Fibroblast of lung (primary cell): ENCODE results near the gene FHIP2A. TPM values are rescaled to one million over a fixed set of nuclear protein-coding genes. Genes with fewer than 3 reads are reported as not detected.
A peak's percentile ranks its signal among the peaks of the same experiment; 100 is the strongest.

Source experiments
- DNase-seq, 2 donors: peaks; one replicate each; pipeline versions ENCODE4 v3.0.0 to v3.0.0-alpha.2; 2010; ENCODE audit warnings: low read depth in 2 of 2
- H2AFZ ChIP-seq: 2 replicates; pipeline ENCODE4 v1.5.1; 2012; ENCODE audit warnings: low read length, control low read depth, inconsistent platforms
- H3K27ac ChIP-seq: 2 replicates; pipeline ENCODE4 v1.5.1; 2011; ENCODE audit warnings: low read length, control low read depth; ENCODE audit not compliant: insufficient read depth
- H3K27me3 ChIP-seq: 2 replicates; pipeline ENCODE4 v1.5.1; 2011; ENCODE audit warnings: mild to moderate bottlenecking, low read length; ENCODE audit not compliant: control insufficient read depth, insufficient read depth
- H3K36me3 ChIP-seq: 2 replicates; pipeline ENCODE4 v1.5.1; 2011; ENCODE audit warnings: low read length; ENCODE audit not compliant: control insufficient read depth, insufficient read depth
- H3K4me1 ChIP-seq: 2 replicates; pipeline ENCODE4 v1.5.1; 2011; ENCODE audit warnings: low read length; ENCODE audit not compliant: control insufficient read depth, insufficient read depth; ENCODE audit errors: extremely low read depth
- H3K4me2 ChIP-seq: 2 replicates; pipeline ENCODE4 v1.5.1; 2011; ENCODE audit warnings: low read length, control low read depth; ENCODE audit not compliant: insufficient read depth; ENCODE audit errors: extremely low read depth
- H3K4me3 ChIP-seq, 4 experiments: fragments of 200-600 bp in 1 of 4; sonication (generic) in 1 of 4; replicated peaks in 1 of 4; 2 replicates each; pipeline ENCODE4 v1.5.1; 2011 to 2016; ENCODE audit warnings: low read length in 4 of 4, low read depth in 3 of 4, mild to moderate bottlenecking in 3 of 4, control low read depth in 2 of 4, inconsistent platforms in 1 of 4, mixed read lengths in 1 of 4; ENCODE audit not compliant: insufficient read depth in 1 of 4; ENCODE audit errors: control extremely low read depth in 1 of 4
- H3K79me2 ChIP-seq: 2 replicates; pipeline ENCODE4 v1.5.1; 2012; ENCODE audit warnings: mild to moderate bottlenecking, low read length, inconsistent platforms; ENCODE audit not compliant: control insufficient read depth, insufficient read depth
- H3K9ac ChIP-seq: 2 replicates; pipeline ENCODE4 v1.5.1; 2011; ENCODE audit warnings: mild to moderate bottlenecking, low read length, control low read depth; ENCODE audit not compliant: insufficient read depth
- H3K9me3 ChIP-seq: 2 replicates; pipeline ENCODE4 v1.5.1; 2012; ENCODE audit warnings: low read depth, low read length; ENCODE audit not compliant: control insufficient read depth, insufficient read depth
- H4K20me1 ChIP-seq: 2 replicates; pipeline ENCODE4 v1.5.1; 2011; ENCODE audit warnings: low read length; ENCODE audit not compliant: control insufficient read depth, insufficient read depth; ENCODE audit errors: extremely low read depth
- EZH2 ChIP-seq: IDR thresholded peaks from 2 replicates; pipeline ENCODE4 v1.5.1; 2012; ENCODE audit warnings: low read length, control low read depth, mild to moderate bottlenecking; ENCODE audit errors: missing control alignments
- polyA plus RNA-seq, 2 donors: library from polyadenylated mRNA; depleted of rRNA in 1 of 2; stranded (reverse) in 1 of 2; unstranded in 1 of 2; fragments of >200 nt; gene quantifications; 2 replicates each; pipeline ENCODE4 v1.2.1, GENCODE V29; 2011 to 2012; ENCODE audit warnings: missing spikeins in 1 of 2
- total RNA-seq: library from RNA; depleted of rRNA; stranded (reverse); fragments of >200 nt; gene quantifications from 2 replicates; pipeline ENCODE4 v1.2.1, GENCODE V29; 2014
- TF ChIP-seq, protein P1 (sequence below), 2 donors: IDR thresholded peaks in 1 of 2; conservative IDR thresholded peaks in 1 of 2; 1 replicate in 1 of 2; 2 replicates in 1 of 2; pipeline ENCODE4 v1.5.1; 2011 to 2012; ENCODE audit warnings: low read length in 2 of 2, control low read depth in 1 of 2, inconsistent platforms in 1 of 2, low read depth in 1 of 2, mild to moderate bottlenecking in 1 of 2

Gene FHIP2A
- total and polyA plus RNA-seq, 2 donors (not counting 1 experiment from before 2014, with no cell fraction given), result 26.1 to 26.6 TPM

DNA sequence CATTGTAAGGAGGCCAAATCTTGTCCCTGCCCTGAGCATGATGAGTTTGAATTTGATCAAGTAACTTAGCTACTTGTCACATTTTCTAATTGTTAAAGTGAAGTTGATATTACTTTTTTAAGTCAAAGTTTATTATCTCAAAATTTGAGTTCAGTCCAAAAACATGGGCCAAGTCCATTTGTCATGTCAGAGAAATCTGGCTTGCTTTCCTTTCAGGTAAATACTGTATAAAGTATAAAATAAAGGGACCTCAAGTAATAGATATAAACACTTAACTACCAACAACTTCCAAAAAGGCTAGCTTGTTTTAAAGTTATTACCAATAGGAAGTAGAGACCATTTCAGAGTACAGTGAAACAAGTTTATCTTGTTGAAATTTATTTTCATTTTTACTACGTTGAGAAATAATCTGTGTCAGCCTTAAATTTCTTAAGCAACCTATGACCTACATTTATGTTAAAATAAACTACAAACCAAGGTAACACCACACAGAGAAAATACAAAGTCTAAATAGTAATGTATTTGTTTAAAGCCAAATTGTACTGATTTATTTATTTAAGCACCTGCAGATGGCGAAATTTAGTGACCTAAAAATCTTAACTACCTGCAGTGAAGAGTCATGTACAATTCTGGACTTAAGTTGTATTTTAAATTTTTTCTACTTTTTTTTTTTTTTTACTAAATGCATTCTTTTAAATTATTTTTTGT lies 36.5 kb downstream of the FHIP2A start:
- DNase-seq, result no peak
- Histone ChIP-seq H3K9me3 (no peaks in the 10 kb centered on the region), H4K20me1 (no peaks in the 10 kb centered on the region), H3K4me3 (no peak overlapping the region), H3K27ac (peak overlapping the region; percentile 17), H3K79me2 (peaks cover 4% of the 10 kb centered on the region), H2AFZ (no peak overlapping the region), H3K4me2 (peak overlapping the region; percentile 9), H3K36me3 (peaks cover 8% of the 10 kb centered on the region), H3K9ac (no peak overlapping the region), H3K4me1 (peaks cover 16% of the 10 kb centered on the region), H3K27me3 (no peaks in the 10 kb centered on the region)
- TF ChIP-seq EZH2, result no peak
- TF ChIP-seq, protein P1, sequence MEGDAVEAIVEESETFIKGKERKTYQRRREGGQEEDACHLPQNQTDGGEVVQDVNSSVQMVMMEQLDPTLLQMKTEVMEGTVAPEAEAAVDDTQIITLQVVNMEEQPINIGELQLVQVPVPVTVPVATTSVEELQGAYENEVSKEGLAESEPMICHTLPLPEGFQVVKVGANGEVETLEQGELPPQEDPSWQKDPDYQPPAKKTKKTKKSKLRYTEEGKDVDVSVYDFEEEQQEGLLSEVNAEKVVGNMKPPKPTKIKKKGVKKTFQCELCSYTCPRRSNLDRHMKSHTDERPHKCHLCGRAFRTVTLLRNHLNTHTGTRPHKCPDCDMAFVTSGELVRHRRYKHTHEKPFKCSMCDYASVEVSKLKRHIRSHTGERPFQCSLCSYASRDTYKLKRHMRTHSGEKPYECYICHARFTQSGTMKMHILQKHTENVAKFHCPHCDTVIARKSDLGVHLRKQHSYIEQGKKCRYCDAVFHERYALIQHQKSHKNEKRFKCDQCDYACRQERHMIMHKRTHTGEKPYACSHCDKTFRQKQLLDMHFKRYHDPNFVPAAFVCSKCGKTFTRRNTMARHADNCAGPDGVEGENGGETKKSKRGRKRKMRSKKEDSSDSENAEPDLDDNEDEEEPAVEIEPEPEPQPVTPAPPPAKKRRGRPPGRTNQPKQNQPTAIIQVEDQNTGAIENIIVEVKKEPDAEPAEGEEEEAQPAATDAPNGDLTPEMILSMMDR (conservative IDR thresholded peaks at IDR 0.05 in 1 of 2, IDR thresholded peaks at IDR 0.05 in 1 of 2; ENCODE audit: low read depth in 1 of 2, low read length in 2 of 2), result no peak

DNA sequence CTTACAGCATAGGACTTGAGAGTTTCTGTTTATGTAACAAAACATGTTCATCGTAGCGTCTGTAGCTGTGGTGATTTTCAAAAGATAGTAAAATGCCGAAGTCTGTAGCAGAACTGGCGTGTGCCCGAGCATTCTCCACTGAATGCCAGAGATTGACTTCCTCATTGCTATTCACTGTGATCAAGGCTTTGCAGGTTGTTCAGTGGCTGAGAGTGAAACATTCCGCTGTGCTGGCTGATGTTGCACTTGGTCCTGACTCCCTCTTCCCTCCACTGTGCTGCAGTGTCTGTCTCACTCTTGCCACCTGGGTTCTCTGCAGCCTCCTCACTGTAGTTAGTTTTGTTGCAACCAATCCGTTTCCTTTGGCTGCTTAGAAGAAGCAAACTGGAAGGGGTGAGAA lies 37.6 kb downstream of the FHIP2A start:
- Histone ChIP-seq H3K27ac (no peak overlapping the region), H3K9me3 (no peaks in the 10 kb centered on the region), H3K4me2 (no peak overlapping the region), H3K79me2 (peaks cover 4% of the 10 kb centered on the region), H3K27me3 (no peaks in the 10 kb centered on the region), H3K4me1 (peaks cover 16% of the 10 kb centered on the region), H3K4me3 (no peak overlapping the region), H3K36me3 (peaks cover 8% of the 10 kb centered on the region), H2AFZ (no peak overlapping the region), H3K9ac (no peak overlapping the region), H4K20me1 (no peaks in the 10 kb centered on the region)
- peak in 1 of 2 donors; percentile 48 for DNase-seq
- TF ChIP-seq, protein P1 (conservative IDR thresholded peaks at IDR 0.05 in 1 of 2, IDR thresholded peaks at IDR 0.05 in 1 of 2; ENCODE audit: low read depth in 1 of 2, low read length in 2 of 2), result no peak
- TF ChIP-seq EZH2, result no peak

DNA sequence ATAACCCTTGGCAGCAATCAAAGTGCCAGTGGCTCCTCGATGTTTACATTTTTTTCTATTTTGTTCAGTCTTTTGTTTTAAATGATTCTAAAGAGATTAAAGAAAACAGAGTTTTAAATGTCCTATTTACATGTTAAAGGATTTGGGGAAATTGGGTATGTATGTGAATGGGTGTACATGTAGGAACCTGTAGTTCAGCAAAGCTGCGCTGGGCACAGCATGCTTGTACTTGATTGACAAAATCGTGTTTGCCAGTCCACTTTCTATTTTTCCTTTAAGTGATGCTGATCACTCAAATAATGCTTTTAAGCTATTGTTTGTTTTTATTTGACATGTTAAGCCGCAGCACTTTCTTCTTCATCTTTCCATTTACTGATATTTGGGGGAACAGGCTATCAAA lies 40.9 kb downstream of the FHIP2A start:
- no peaks in the 10 kb centered on the region for H3K9me3 ChIP-seq
- H3K4me2 ChIP-seq, result no peak overlapping the region
- no peak for DNase-seq
- no peak overlapping the region for H3K9ac ChIP-seq
- no peak overlapping the region for H3K4me3 ChIP-seq
- H3K27me3 ChIP-seq, result no peaks in the 10 kb centered on the region
- peaks cover 4% of the 10 kb centered on the region for H3K79me2 ChIP-seq
- H4K20me1 ChIP-seq, result no peaks in the 10 kb centered on the region
- H3K27ac ChIP-seq, result no peak overlapping the region
- peaks cover 4% of the 10 kb centered on the region for H3K4me1 ChIP-seq
- peaks cover 10% of the 10 kb centered on the region for H3K36me3 ChIP-seq
- no peak overlapping the region for H2AFZ ChIP-seq
- TF ChIP-seq, protein P1 (conservative IDR thresholded peaks at IDR 0.05 in 1 of 2, IDR thresholded peaks at IDR 0.05 in 1 of 2; ENCODE audit: low read depth in 1 of 2, low read length in 2 of 2), result no peak
- TF ChIP-seq EZH2, result no peak
